Peyer's patch (tissue), 4 donors: ENCODE results near the gene CNTROB. TPM values are rescaled to one million over a fixed set of nuclear protein-coding genes. Genes with fewer than 3 reads are reported as not detected.
A peak's percentile ranks its signal among the peaks of the same experiment; 100 is the strongest.

Experiments used
- DNase-seq, 3 donors: peaks; one replicate each; pipeline ENCODE4 v3.0.0-alpha.2; 2017 to 2019
- H3K27ac ChIP-seq, 4 donors: fragments of 200-600 bp; sonication (generic); one replicate each; pipeline ENCODE4 v1.5.1; 2016 to 2019
- H3K27me3 ChIP-seq, 2 donors: fragments of 200-600 bp; sonication (generic); one replicate each; pipeline ENCODE4 v1.5.1; 2019
- H3K36me3 ChIP-seq, 3 donors: fragments of 200-600 bp; sonication (generic); one replicate each; pipeline ENCODE4 v1.5.1; 2016 to 2019
- H3K4me1 ChIP-seq, 4 donors: fragments of 200-600 bp; sonication (generic); one replicate each; pipeline ENCODE4 v1.5.1; 2016 to 2019
- H3K4me3 ChIP-seq, 4 donors: fragments of 200-600 bp; sonication (generic); 1 replicate in 3 of 4; 2 replicates in 1 of 4; pipeline ENCODE4 v1.5.1; 2016 to 2019; ENCODE audit warnings: mild to moderate bottlenecking in 1 of 4
- H3K9me3 ChIP-seq, 4 donors: fragments of 200-600 bp; sonication (generic); one replicate each; pipeline ENCODE4 v1.5.1; 2016 to 2019; ENCODE audit warnings: mild to moderate bottlenecking in 1 of 4
- CTCF ChIP-seq, 6 experiments: fragments of 450-650 bp in 4 of 6; fragments of 200-600 bp in 2 of 6; sonication (generic) in 1 of 6; IDR thresholded peaks; one replicate each; pipeline ENCODE4 v1.5.1; 2017 to 2019; ENCODE audit warnings: antibody characterized with exemption in 6 of 6, mild to moderate bottlenecking in 3 of 6, moderate library complexity in 1 of 6
- POLR2A ChIP-seq, 2 donors: fragments of 450-650 bp; IDR thresholded peaks; one replicate each; pipeline ENCODE4 v1.5.1; 2017; ENCODE audit warnings: antibody characterized with exemption in 2 of 2, mild to moderate bottlenecking in 2 of 2, moderate library complexity in 2 of 2
- total RNA-seq, 4 donors: library from RNA; depleted of rRNA; stranded (reverse); fragments of >200 nt; gene quantifications; one replicate each; pipeline ENCODE4 v1.1.0, GENCODE V29; 2016

CNTROB gene
- total RNA-seq, 4 donors from 2014 or later: 30.5 to 120 (median 45.2) TPM

- Histone ChIP-seq H3K27me3 (no peaks in the 10 kb centered on the region), H3K27ac (peak overlapping the region; percentile 45 to 85 (median 68)), H3K9me3 (no peaks in the 10 kb centered on the region), H3K4me3 (peak overlapping the region; percentile 37 to 87 (median 57)), H3K4me1 (peaks cover 0 to 4% (median 2%) of the 10 kb centered on the region in 4 donors), H3K36me3 (no peaks in the 10 kb centered on the region)
- DNase-seq: peak; percentile 91 to 95 (median 91)
- TF ChIP-seq CTCF (IDR thresholded peaks at IDR 0.05): peak; percentile 89 to 96 (median 92)
- TF ChIP-seq POLR2A (IDR thresholded peaks at IDR 0.05): peak in 1 of 2 donors; percentile 8
These were observed 58.0 kb downstream of the CNTROB start for GRCh38 chr17:7989781-7990655.

- TF ChIP-seq POLR2A (IDR thresholded peaks at IDR 0.05) (no peak), CTCF (IDR thresholded peaks at IDR 0.05) (no peak)
- peaks cover 0 to 4% (median 2%) of the 10 kb centered on the region in 4 donors for H3K4me1 ChIP-seq
- H3K27me3 ChIP-seq: no peaks in the 10 kb centered on the region
- H3K4me3 ChIP-seq: no peak overlapping the region
- DNase-seq: no peak
- no peaks in the 10 kb centered on the region for H3K9me3 ChIP-seq
- no peak overlapping the region for H3K27ac ChIP-seq
- no peaks in the 10 kb centered on the region for H3K36me3 ChIP-seq
These were observed 60.5 kb downstream of the CNTROB start for GRCh38 chr17:7992516-7992915.

GRCh38 chr17:7992924-7993323 lies 60.9 kb downstream of the CNTROB start:
- DNase-seq: no peak

GRCh38 chr17:7993972-7994589 lies 62.1 kb downstream of the CNTROB start:
- no peaks in the 10 kb centered on the region for H3K36me3 ChIP-seq
- H3K27ac ChIP-seq: no peak overlapping the region
- no peak for TF ChIP-seq CTCF (IDR thresholded peaks at IDR 0.05)
- TF ChIP-seq POLR2A (IDR thresholded peaks at IDR 0.05): no peak
- H3K27me3 ChIP-seq: no peaks in the 10 kb centered on the region
- peaks cover 0 to 4% (median 2%) of the 10 kb centered on the region in 4 donors for H3K4me1 ChIP-seq
- H3K9me3 ChIP-seq: no peaks in the 10 kb centered on the region
- no peak for DNase-seq
- no peak overlapping the region for H3K4me3 ChIP-seq

More at GRCh38 chr17:7992924-7993323, 60.9 kb downstream of the CNTROB start:
- no peaks in the 10 kb centered on the region for H3K36me3 ChIP-seq
- TF ChIP-seq POLR2A (IDR thresholded peaks at IDR 0.05) (no peak), CTCF (IDR thresholded peaks at IDR 0.05) (no peak)
- H3K9me3 ChIP-seq: no peaks in the 10 kb centered on the region
- H3K27ac ChIP-seq: no peak overlapping the region
- H3K4me1 ChIP-seq: peaks cover 0 to 4% (median 2%) of the 10 kb centered on the region in 4 donors
- no peaks in the 10 kb centered on the region for H3K27me3 ChIP-seq
- H3K4me3 ChIP-seq: no peak overlapping the region

- TF ChIP-seq CTCF (IDR thresholded peaks at IDR 0.05): no peak
- TF ChIP-seq POLR2A (IDR thresholded peaks at IDR 0.05): no peak
- Histone ChIP-seq H3K27me3 (no peaks in the 10 kb centered on the region), H3K9me3 (no peaks in the 10 kb centered on the region), H3K4me1 (no peaks in the 10 kb centered on the region), H3K36me3 (no peaks in the 10 kb centered on the region), H3K4me3 (no peak overlapping the region), H3K27ac (no peak overlapping the region)
- no peak for DNase-seq
These were observed 63.7 kb downstream of the CNTROB start for GRCh38 chr17:7995724-7996123.
